GM23338 (cell line): ENCODE results near the gene ZNF211. TPM values are rescaled to one million over a fixed set of nuclear protein-coding genes. Genes with fewer than 3 reads are reported as not detected.

Experiments
- ATAC-seq: fragments of 200-7000 bp; cut with Tn5 transposase; 3 replicates; pipeline ENCODE4 v1.9.1; 2020
- DNase-seq: peaks from one replicate; pipeline ENCODE4 v3.0.0-alpha.2; 2015; ENCODE audit warnings: low spot score
- H2AFZ ChIP-seq: fragments of 200-600 bp; sonication (generic); 2 replicates; pipeline ENCODE4 v1.8.0; 2016; ENCODE audit warnings: antibody characterized with exemption, mild to moderate bottlenecking, moderate library complexity
- H3F3A ChIP-seq: fragments of 200-600 bp; sonication (generic); replicated peaks from 2 replicates; pipeline ENCODE4 v1.8.0; 2017; ENCODE audit warnings: antibody characterized with exemption, mixed run types, low read depth
- H3K27ac ChIP-seq: fragments of 200-600 bp; sonication (generic); 2 replicates; pipeline ENCODE4 v1.6.1; 2016; ENCODE audit warnings: low read depth
- H3K27me3 ChIP-seq: fragments of 200-600 bp; sonication (generic); 2 replicates; pipeline ENCODE4 v1.8.0; 2016; ENCODE audit warnings: mild to moderate bottlenecking, mixed run types, moderate library complexity; ENCODE audit not compliant: insufficient read depth
- H3K36me3 ChIP-seq: fragments of 200-600 bp; sonication (generic); 2 replicates; pipeline ENCODE4 v1.8.0; 2016; ENCODE audit warnings: mild to moderate bottlenecking; ENCODE audit not compliant: insufficient read depth
- H3K4me1 ChIP-seq: fragments of 200-600 bp; sonication (generic); 2 replicates; pipeline ENCODE4 v1.8.0; 2016; ENCODE audit warnings: mild to moderate bottlenecking, moderate library complexity; ENCODE audit not compliant: insufficient read depth
- H3K4me2 ChIP-seq: fragments of 200-600 bp; sonication (generic); 2 replicates; pipeline ENCODE4 v1.7.1; 2017; ENCODE audit warnings: mixed run types
- H3K4me3 ChIP-seq: fragments of 200-600 bp; sonication (generic); 2 replicates; pipeline ENCODE4 v1.6.1; 2016; ENCODE audit warnings: mixed run types
- H3K79me2 ChIP-seq: fragments of 200-600 bp; sonication (generic); replicated peaks from 2 replicates; pipeline ENCODE4 v1.8.0; 2017; ENCODE audit warnings: mild to moderate bottlenecking; ENCODE audit not compliant: insufficient read depth
- H3K9me2 ChIP-seq: fragments of 200-600 bp; sonication (generic); 2 replicates; pipeline ENCODE4 v1.8.0; 2017; ENCODE audit not compliant: insufficient read depth
- H4K20me1 ChIP-seq: fragments of 200-600 bp; sonication (generic); replicated peaks from 2 replicates; pipeline ENCODE4 v1.8.0; 2017; ENCODE audit warnings: mild to moderate bottlenecking; ENCODE audit not compliant: insufficient read depth
- H3K27ac Mint-ChIP-seq: 2 replicates; pipeline ENCODE4 v1.8.0; 2020; ENCODE audit warnings: inconsistent platforms, mild to moderate bottlenecking, moderate library complexity, mixed read lengths
- H3K27me3 Mint-ChIP-seq: 3 replicates; pipeline ENCODE4 v1.8.0; 2022; ENCODE audit warnings: low read depth, mild to moderate bottlenecking, moderate library complexity, mixed read lengths, inconsistent platforms; ENCODE audit not compliant: insufficient read depth, poor library complexity
- H3K36me3 Mint-ChIP-seq: 3 replicates; pipeline ENCODE4 v1.8.0; 2021; ENCODE audit warnings: low read depth, mild to moderate bottlenecking, inconsistent platforms, moderate library complexity, mixed read lengths
- H3K4me1 Mint-ChIP-seq: 3 replicates; pipeline ENCODE4 v1.8.0; 2020; ENCODE audit warnings: mild to moderate bottlenecking, inconsistent platforms, mixed read lengths
- H3K4me3 Mint-ChIP-seq: 3 replicates; pipeline ENCODE4 v1.8.0; 2021; ENCODE audit warnings: moderate library complexity, mild to moderate bottlenecking, inconsistent platforms, mixed read lengths
- H3K9me3 Mint-ChIP-seq: 3 replicates; pipeline ENCODE4 v1.8.0; 2020; ENCODE audit warnings: moderate library complexity, mild to moderate bottlenecking, inconsistent platforms, mixed read lengths
- CREB1 ChIP-seq: fragments of 250-450 bp; sonication (Bioruptor Pico); IDR thresholded peaks from 2 replicates; pipeline ENCODE4 v1.5.0; 2020; ENCODE audit warnings: low read depth, mild to moderate bottlenecking, moderate library complexity
- CTCF ChIP-seq, 2 experiments: fragments of 200-600 bp in 1 of 2; sonication (generic) in 1 of 2; conservative IDR thresholded peaks; 2 replicates each; pipeline versions ENCODE4 v1.5.1 to v1.6.1; 2016 to 2017; ENCODE audit warnings: antibody characterized with exemption in 2 of 2, low read depth in 2 of 2, mild to moderate bottlenecking in 2 of 2, moderate library complexity in 1 of 2
- ETS1 ChIP-seq: IDR thresholded peaks from 2 replicates; pipeline ENCODE4 v1.6.1; 2016; ENCODE audit warnings: antibody characterized with exemption
- EZH2 ChIP-seq: fragments of 200-600 bp; sonication (generic); IDR thresholded peaks from one replicate; pipeline ENCODE4 v1.8.0; 2017; ENCODE audit warnings: antibody characterized with exemption, mild to moderate bottlenecking, low read depth; ENCODE audit not compliant: unreplicated experiment
- EZH2phosphoT487 ChIP-seq: fragments of 200-600 bp; sonication (generic); IDR thresholded peaks from one replicate; pipeline ENCODE4 v1.8.1; 2018; ENCODE audit warnings: antibody characterized with exemption; ENCODE audit not compliant: unreplicated experiment
- JUNB ChIP-seq: IDR thresholded peaks from one replicate; pipeline ENCODE4 v1.6.1; 2016; ENCODE audit warnings: antibody characterized with exemption; ENCODE audit not compliant: unreplicated experiment
- NANOG ChIP-seq: IDR thresholded peaks from 2 replicates; pipeline ENCODE4 v1.6.1; 2016; ENCODE audit warnings: antibody characterized with exemption, borderline replicate concordance
- POLR2AphosphoS5 ChIP-seq: IDR thresholded peaks from 2 replicates; pipeline ENCODE4 v1.6.1; 2016; ENCODE audit warnings: antibody characterized with exemption, low read depth
- REST ChIP-seq: IDR thresholded peaks from one replicate; pipeline ENCODE4 v1.6.1; 2018; ENCODE audit warnings: antibody characterized with exemption; ENCODE audit not compliant: unreplicated experiment
- STAT1 ChIP-seq: IDR thresholded peaks from one replicate; pipeline ENCODE4 v1.6.1; 2016; ENCODE audit warnings: antibody characterized with exemption; ENCODE audit not compliant: unreplicated experiment
- ZNF114 ChIP-seq: fragments of 250-450 bp; sonication (Bioruptor Pico); IDR thresholded peaks from 2 replicates; pipeline ENCODE4 v1.5.0; 2020; ENCODE audit warnings: mild to moderate bottlenecking, moderate library complexity
- ZNF331 ChIP-seq: fragments of 250-450 bp; sonication (Bioruptor Pico); IDR thresholded peaks from 2 replicates; pipeline ENCODE4 v1.5.0; 2020; ENCODE audit warnings: low read depth, mild to moderate bottlenecking, moderate library complexity
- ZNF462 ChIP-seq: fragments of 250-450 bp; sonication (Bioruptor Pico); IDR thresholded peaks from 2 replicates; pipeline ENCODE4 v1.5.0; 2020; ENCODE audit warnings: mild to moderate bottlenecking, moderate library complexity
- polyA plus RNA-seq: library from polyadenylated mRNA; unstranded; fragments of >200 nt; fragmentation: Nextera tagmentation; extraction: Ambion mirVana; gene quantifications from 2 replicates; pipeline ENCODE4 v1.2.1, GENCODE V29; 2016
- total RNA-seq: library from RNA; depleted of rRNA; stranded (reverse); fragments of >200 nt; shearing (Covaris generic); gene quantifications from 2 replicates; pipeline ENCODE4 v1.2.3, GENCODE V29; 2014

The ZNF211 gene
- total and polyA plus RNA-seq, 2 experiments from 2014 or later: 9.7 to 13.8 TPM

GRCh38 chr19:57686727-57687126 is 53.8 kb downstream of the ZNF211 start:
- DNase-seq (no peak), ATAC-seq (no peak)
- Histone ChIP-seq H3K27ac (no peak overlapping the region), H3K27me3 (no peaks in the 10 kb centered on the region), H3F3A (0 out of 2 replicates have a peak, but pooled peaks cover 13% of the 10 kb centered on the region), H2AFZ (no peak overlapping the region), H3K79me2 (peaks cover 99% of the 10 kb centered on the region), H3K4me2 (no peak overlapping the region), H3K4me1 (peaks cover 12% of the 10 kb centered on the region), H4K20me1 (peaks cover 50% of the 10 kb centered on the region), H3K4me3 (no peak overlapping the region), H3K36me3 (peaks cover 63% of the 10 kb centered on the region), H3K9me2 (peaks cover 17% of the 10 kb centered on the region)
- H3K9me3 Mint-ChIP-seq: peaks cover 81% of the 10 kb centered on the region
- TF ChIP-seq EZH2phosphoT487: no peak
- no peak for TF ChIP-seq ETS1
- TF ChIP-seq ZNF114 (CRISPR knock-in tag): no peak
- no peak for TF ChIP-seq CTCF (conservative IDR thresholded peaks at IDR 0.05; ENCODE audit: low read depth in 2 of 2)
- TF ChIP-seq CREB1 (CRISPR knock-in tag): no peak
- no peak for TF ChIP-seq EZH2
- no peak for TF ChIP-seq NANOG
- no peak for TF ChIP-seq STAT1
- TF ChIP-seq JUNB: no peak
- no peak for TF ChIP-seq REST
- TF ChIP-seq ZNF462 (CRISPR knock-in tag): no peak
- TF ChIP-seq POLR2AphosphoS5: no peak
- no peak for TF ChIP-seq ZNF331 (CRISPR knock-in tag)
- H3K4me1 Mint-ChIP-seq: peaks cover 19% of the 10 kb centered on the region
- H3K36me3 Mint-ChIP-seq: peaks cover 95% of the 10 kb centered on the region
- H3K27ac Mint-ChIP-seq: no peak overlapping the region
- peaks cover 20% of the 10 kb centered on the region for H3K27me3 Mint-ChIP-seq
- no peak overlapping the region for H3K4me3 Mint-ChIP-seq
